Breast epithelium (tissue), 4 donors: Measurements from ENCODE around the gene SAP130. TPM values are rescaled to one million over a fixed set of nuclear protein-coding genes. Genes with fewer than 3 reads are reported as not detected.

ENCODE experiments used
- DNase-seq, 2 donors: peaks; one replicate each; pipeline ENCODE4 v3.0.0-alpha.2; 2019; ENCODE audit warnings: low spot score in 2 of 2
- H3K27ac ChIP-seq, 2 donors: fragments of 200-600 bp; sonication (generic) in 1 of 2; one replicate each; pipeline ENCODE4 v1.5.1; 2016 to 2019; ENCODE audit warnings: mild to moderate bottlenecking in 1 of 2
- H3K27me3 ChIP-seq, 2 donors: fragments of 200-600 bp; sonication (generic) in 1 of 2; one replicate each; pipeline versions ENCODE4 v1.5.1 to v1.6.0; 2017 to 2019; ENCODE audit warnings: control low read depth in 1 of 2, mild to moderate bottlenecking in 1 of 2
- H3K36me3 ChIP-seq: fragments of 200-600 bp; one replicate; pipeline ENCODE4 v1.5.1; 2019
- H3K4me1 ChIP-seq, 2 donors: fragments of 200-600 bp; sonication (generic); one replicate each; pipeline ENCODE4 v1.5.1; 2016 to 2019; ENCODE audit warnings: control low read depth in 1 of 2
- H3K4me3 ChIP-seq, 3 donors: fragments of 200-600 bp; sonication (generic); 1 replicate in 2 of 3; 2 replicates in 1 of 3; pipeline ENCODE4 v1.5.1; 2016 to 2019; ENCODE audit warnings: mild to moderate bottlenecking in 3 of 3, moderate library complexity in 2 of 3
- H3K9me3 ChIP-seq, 2 donors: fragments of 200-600 bp; sonication (generic) in 1 of 2; one replicate each; pipeline ENCODE4 v1.5.1; 2016 to 2019; ENCODE audit warnings: control low read depth in 1 of 2
- POLR2A ChIP-seq: fragments of 450-650 bp; IDR thresholded peaks from one replicate; pipeline ENCODE4 v1.6.1; 2016; ENCODE audit warnings: antibody characterized with exemption, mild to moderate bottlenecking, moderate library complexity
- POLR2AphosphoS5 ChIP-seq, 3 donors: sonication (generic); formaldehyde crosslinking; IDR thresholded peaks; one replicate each; pipeline ENCODE4 v1.6.1; 2017; ENCODE audit warnings: antibody characterized with exemption in 3 of 3
- intact Hi-C: fragments of 100-400 bp; cut with DNase I; formaldehyde crosslinking; loops from one replicate; pipeline ENCODE4 v1.15.1; 2023; ENCODE audit warnings: low total_unique reads
- total RNA-seq, 3 donors: library from RNA; depleted of rRNA; stranded (reverse); fragments of >200 nt; gene quantifications; one replicate each; pipeline ENCODE4 v1.1.0, GENCODE V29; 2016
- TF ChIP-seq, protein P1 (sequence below), 3 donors: fragments of 450-650 bp; IDR thresholded peaks; one replicate each; pipeline ENCODE4 v1.5.1; 2016 to 2017; ENCODE audit warnings: antibody characterized with exemption in 3 of 3, mild to moderate bottlenecking in 3 of 3, moderate library complexity in 3 of 3

Gene SAP130
- total RNA-seq, 3 donors from 2014 or later, result 7.5 to 10.4 (median 8.5) TPM

- intact Hi-C loops, result no loop called here
- no peaks in the 10 kb centered on the region for H3K27me3 ChIP-seq
- no peak overlapping the region for H3K4me3 ChIP-seq
- no peak overlapping the region for H3K27ac ChIP-seq
- DNase-seq, result no peak
- no peaks in the 10 kb centered on the region for H3K9me3 ChIP-seq
- TF ChIP-seq POLR2A, result no peak
- no peaks in the 10 kb centered on the region for H3K4me1 ChIP-seq
- H3K36me3 ChIP-seq, result no peaks in the 10 kb centered on the region
These were observed 76.8 kb downstream of the SAP130 start for GRCh38 chr2:127951026-127951425.

DNA sequence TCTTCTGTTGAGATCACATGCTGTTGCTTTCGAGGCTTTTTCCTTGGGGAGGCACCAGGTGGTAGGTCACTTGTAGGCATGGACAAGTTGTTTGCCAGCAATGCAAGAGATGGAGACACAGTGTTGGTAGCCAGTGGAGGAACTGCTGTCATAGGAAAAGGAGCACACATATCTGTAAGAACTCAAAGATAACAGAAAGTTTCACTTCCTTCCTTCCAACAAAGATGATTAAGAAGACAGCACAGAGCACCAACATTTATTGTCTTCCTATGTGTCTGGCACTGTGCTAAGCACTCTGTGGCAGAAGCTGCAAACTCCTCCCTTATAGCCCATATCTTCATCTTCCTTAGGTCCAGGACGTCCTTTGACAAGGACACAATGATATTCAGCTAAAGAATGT, 77.6 kb downstream of the SAP130 start:
- no peak overlapping the region for H3K4me3 ChIP-seq
- TF ChIP-seq, protein P1, sequence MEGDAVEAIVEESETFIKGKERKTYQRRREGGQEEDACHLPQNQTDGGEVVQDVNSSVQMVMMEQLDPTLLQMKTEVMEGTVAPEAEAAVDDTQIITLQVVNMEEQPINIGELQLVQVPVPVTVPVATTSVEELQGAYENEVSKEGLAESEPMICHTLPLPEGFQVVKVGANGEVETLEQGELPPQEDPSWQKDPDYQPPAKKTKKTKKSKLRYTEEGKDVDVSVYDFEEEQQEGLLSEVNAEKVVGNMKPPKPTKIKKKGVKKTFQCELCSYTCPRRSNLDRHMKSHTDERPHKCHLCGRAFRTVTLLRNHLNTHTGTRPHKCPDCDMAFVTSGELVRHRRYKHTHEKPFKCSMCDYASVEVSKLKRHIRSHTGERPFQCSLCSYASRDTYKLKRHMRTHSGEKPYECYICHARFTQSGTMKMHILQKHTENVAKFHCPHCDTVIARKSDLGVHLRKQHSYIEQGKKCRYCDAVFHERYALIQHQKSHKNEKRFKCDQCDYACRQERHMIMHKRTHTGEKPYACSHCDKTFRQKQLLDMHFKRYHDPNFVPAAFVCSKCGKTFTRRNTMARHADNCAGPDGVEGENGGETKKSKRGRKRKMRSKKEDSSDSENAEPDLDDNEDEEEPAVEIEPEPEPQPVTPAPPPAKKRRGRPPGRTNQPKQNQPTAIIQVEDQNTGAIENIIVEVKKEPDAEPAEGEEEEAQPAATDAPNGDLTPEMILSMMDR (IDR thresholded peaks at IDR 0.05), result no peak
- TF ChIP-seq POLR2AphosphoS5 (IDR thresholded peaks at IDR 0.05) (no peak), POLR2A (no peak)
- H3K4me1 ChIP-seq, result no peaks in the 10 kb centered on the region
- H3K27ac ChIP-seq, result no peak overlapping the region
- no peaks in the 10 kb centered on the region for H3K9me3 ChIP-seq
- no peaks in the 10 kb centered on the region for H3K27me3 ChIP-seq
- intact Hi-C loops, result no loop called here
- no peak for DNase-seq
- no peaks in the 10 kb centered on the region for H3K36me3 ChIP-seq

DNA sequence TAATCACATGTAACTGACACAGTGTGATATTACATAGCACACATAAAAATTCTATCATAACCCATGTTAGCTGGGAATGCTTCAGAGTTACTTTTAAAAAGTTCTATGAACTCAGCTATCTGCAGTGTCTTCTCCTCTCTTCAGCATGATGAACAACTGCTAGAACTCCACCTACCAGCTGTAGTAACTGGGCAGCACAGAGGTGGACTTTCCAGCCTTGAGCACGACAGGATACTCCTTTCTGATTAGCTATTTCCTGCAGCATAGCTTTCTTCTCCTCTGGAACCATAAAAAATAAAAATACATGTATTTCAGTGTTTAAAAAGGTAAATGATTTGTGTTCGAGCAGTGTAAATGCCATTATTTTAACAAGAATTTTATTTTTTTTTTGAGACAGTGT, 82.6 kb downstream of the SAP130 start:
- Histone ChIP-seq H3K27me3 (no peaks in the 10 kb centered on the region), H3K4me3 (no peak overlapping the region), H3K36me3 (peaks cover 4% of the 10 kb centered on the region), H3K9me3 (no peaks in the 10 kb centered on the region), H3K4me1 (no peaks in the 10 kb centered on the region), H3K27ac (no peak overlapping the region)
- intact Hi-C loops, result no loop called here
- TF ChIP-seq, protein P1 (IDR thresholded peaks at IDR 0.05), result no peak
- TF ChIP-seq POLR2A (no peak), POLR2AphosphoS5 (IDR thresholded peaks at IDR 0.05) (no peak)
- no peak for DNase-seq

GRCh38 chr2:127943186-127943585, 84.7 kb downstream of the SAP130 start:
- no peaks in the 10 kb centered on the region for H3K27me3 ChIP-seq
- intact Hi-C loops, result no loop called here

GRCh38 chr2:127942002-127942401, 85.9 kb downstream of the SAP130 start:
- H3K27me3 ChIP-seq, result no peaks in the 10 kb centered on the region
- DNase-seq, result no peak
- intact Hi-C loops, result no loop called here
- H3K4me1 ChIP-seq, result no peaks in the 10 kb centered on the region
- no peak overlapping the region for H3K4me3 ChIP-seq
- no peak overlapping the region for H3K27ac ChIP-seq
- H3K9me3 ChIP-seq, result no peaks in the 10 kb centered on the region
- peaks cover 4% of the 10 kb centered on the region for H3K36me3 ChIP-seq
- TF ChIP-seq, protein P1 (IDR thresholded peaks at IDR 0.05), result no peak
- TF ChIP-seq POLR2A (no peak), POLR2AphosphoS5 (IDR thresholded peaks at IDR 0.05) (no peak)

More at GRCh38 chr2:127943186-127943585, 84.7 kb downstream of the SAP130 start:
- TF ChIP-seq POLR2A (no peak), POLR2AphosphoS5 (IDR thresholded peaks at IDR 0.05) (no peak)
- TF ChIP-seq, protein P1 (IDR thresholded peaks at IDR 0.05), result no peak
- Histone ChIP-seq H3K36me3 (peaks cover 4% of the 10 kb centered on the region), H3K4me1 (no peaks in the 10 kb centered on the region), H3K9me3 (no peaks in the 10 kb centered on the region), H3K27ac (no peak overlapping the region), H3K4me3 (no peak overlapping the region)
- no peak for DNase-seq

GRCh38 chr2:127941461-127941860, 86.4 kb downstream of the SAP130 start:
- intact Hi-C loops, result no loop called here
- TF ChIP-seq POLR2A (no peak), POLR2AphosphoS5 (IDR thresholded peaks at IDR 0.05) (no peak)
- TF ChIP-seq, protein P1 (IDR thresholded peaks at IDR 0.05), result no peak
- Histone ChIP-seq H3K27me3 (no peaks in the 10 kb centered on the region), H3K4me1 (no peaks in the 10 kb centered on the region), H3K4me3 (no peak overlapping the region), H3K36me3 (peaks cover 4% of the 10 kb centered on the region), H3K9me3 (no peaks in the 10 kb centered on the region), H3K27ac (no peak overlapping the region)
- no peak for DNase-seq
